GM10847 (cell line): Measurements from ENCODE around the gene AGAP3.

Experiments used
- POLR2A ChIP-seq: IDR thresholded peaks from 2 replicates; pipeline ENCODE4 v1.6.1; 2011; ENCODE audit not compliant: insufficient read length; ENCODE audit errors: extremely low read depth

The AGAP3 gene

GRCh38 chr7:151134743-151135524 is 48.7 kb downstream of the AGAP3 start:
- TF ChIP-seq POLR2A: no peak

DNA sequence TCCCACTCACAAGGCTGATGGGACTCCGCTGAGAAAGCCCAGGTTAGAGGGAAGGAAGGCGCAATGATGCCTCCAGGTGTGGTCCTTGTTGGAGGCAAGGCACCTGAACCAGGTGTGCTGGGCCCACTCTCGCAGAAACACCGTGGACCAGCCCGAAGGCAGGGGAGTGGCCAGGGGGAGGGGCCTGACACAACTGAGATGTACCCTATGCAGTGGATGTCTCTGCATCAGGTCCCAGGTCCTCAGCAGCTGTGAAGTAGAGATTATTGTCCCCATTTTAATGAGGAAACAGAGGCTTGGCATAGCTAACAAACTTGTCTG is 49.2 kb downstream of the AGAP3 start:
- TF ChIP-seq POLR2A: no peak

GRCh38 chr7:151135866-151136843 is 49.9 kb downstream of the AGAP3 start:
- no peak for TF ChIP-seq POLR2A

- TF ChIP-seq POLR2A: no peak
These were observed 50.9 kb downstream of the AGAP3 start for GRCh38 chr7:151137076-151137675.

GRCh38 chr7:151137791-151138152 is 51.5 kb downstream of the AGAP3 start:
- no peak for TF ChIP-seq POLR2A

DNA sequence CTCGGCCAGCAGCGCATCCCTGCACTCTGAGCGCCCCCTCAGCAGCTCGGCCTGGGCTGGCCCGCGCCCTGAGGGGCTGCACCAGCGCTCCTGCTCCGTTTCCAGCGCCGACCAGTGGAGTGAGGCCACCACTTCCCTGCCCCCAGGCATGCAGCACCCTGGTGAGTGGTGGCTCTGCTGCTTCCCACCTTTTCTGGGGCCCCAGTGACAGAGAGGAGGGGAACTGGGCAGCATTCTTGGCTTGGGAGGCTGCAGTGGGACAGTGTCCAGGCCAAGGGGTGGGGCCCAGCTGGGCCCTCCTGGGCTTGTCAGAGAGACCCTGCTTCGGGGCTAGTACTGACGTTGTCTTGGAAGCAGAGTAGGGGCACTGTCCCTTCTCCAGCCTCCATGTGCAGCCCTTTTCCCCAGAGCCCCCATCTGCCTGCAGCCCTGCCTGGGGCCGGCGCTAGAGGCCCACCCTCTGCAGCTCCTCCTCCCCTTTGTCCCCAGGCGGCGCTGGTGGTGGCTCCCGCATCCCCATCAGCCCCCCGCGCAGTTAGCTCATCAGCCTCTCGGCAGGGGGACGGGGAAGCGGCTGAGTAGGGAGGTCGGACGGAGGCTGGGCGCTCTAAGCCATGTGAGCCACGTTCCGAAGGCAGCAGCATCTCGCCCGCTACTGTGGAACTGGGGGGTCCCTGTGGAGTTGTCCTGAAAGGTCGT is 52.0 kb downstream of the AGAP3 start:
- no peak for TF ChIP-seq POLR2A

GRCh38 chr7:151139071-151139790 is 53.0 kb downstream of the AGAP3 start:
- no peak for TF ChIP-seq POLR2A

DNA sequence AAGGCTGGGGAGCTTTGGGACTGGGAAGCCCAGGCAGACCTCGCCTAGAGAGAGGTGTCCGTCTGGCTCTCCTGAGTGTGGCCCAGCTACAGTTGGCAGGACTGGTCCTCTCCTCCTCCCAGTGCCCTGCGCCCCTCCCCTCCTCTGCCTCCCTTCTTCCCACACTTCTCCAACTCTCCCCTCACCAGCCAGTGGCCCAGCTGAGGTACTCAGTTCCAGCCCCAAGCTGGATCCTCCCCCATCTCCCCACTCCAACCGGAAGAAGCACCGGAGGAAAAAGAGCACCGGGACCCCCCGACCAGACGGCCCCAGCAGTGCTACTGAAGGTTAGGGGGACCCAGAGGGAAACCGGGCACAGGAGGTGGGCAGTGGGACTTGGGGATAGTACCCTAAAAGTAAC is 53.5 kb downstream of the AGAP3 start:
- no peak for TF ChIP-seq POLR2A

DNA sequence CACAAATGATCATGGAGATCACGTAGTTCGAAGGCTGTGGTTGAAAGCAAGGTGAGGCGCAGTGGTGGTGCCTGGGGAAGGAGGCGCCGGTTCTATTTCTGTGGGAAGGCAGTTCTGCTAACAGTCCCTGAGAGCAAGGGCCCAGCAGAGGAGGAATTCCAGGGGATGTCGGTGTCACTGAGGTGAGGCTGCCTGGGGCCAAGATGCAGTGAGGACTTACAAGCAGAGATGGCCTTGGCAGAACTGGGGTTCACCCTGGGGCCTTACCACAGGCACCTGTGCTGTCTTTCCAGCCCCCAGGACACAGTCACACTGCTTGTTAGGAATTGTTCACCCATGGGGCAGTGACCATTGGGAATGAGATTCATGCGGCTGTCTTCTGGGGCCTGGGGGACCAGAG is 54.6 kb downstream of the AGAP3 start:
- no peak for TF ChIP-seq POLR2A

- no peak for TF ChIP-seq POLR2A
These were observed 55.1 kb downstream of the AGAP3 start for GRCh38 chr7:151141311-151141854.

- TF ChIP-seq POLR2A: no peak
These were observed 55.8 kb downstream of the AGAP3 start for GRCh38 chr7:151141855-151142685.

GRCh38 chr7:151142686-151143040 is 56.4 kb downstream of the AGAP3 start:
- TF ChIP-seq POLR2A: no peak

DNA sequence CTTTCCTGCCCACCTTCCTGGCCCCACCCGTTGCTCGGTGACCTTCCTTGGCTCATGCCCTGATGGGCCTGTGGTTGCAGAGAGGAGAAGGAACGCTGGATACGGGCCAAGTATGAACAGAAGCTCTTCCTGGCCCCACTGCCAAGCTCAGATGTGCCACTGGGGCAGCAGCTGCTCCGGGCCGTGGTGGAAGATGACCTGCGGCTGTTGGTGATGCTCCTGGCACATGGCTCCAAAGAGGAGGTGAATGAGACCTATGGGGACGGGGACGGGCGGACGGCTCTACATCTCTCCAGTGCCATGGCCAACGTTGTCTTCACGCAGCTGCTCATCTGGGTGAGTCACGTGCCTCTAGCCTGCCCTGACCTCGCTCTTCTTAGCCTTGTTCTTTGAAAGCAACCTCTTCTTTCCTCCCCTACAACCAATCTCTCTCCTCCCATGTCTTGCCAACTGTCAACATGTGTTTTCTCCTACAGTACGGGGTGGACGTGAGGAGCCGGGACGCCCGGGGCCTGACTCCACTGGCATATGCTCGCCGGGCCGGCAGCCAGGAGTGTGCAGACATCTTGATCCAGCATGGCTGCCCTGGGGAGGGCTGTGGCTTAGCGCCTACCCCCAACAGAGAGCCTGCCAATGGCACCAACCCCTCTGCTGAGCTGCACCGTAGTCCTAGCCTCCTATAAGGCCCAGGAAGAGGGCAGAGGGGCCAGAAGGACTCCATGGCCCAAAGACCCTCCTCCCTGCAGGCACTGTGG is 57.2 kb downstream of the AGAP3 start:
- TF ChIP-seq POLR2A: no peak
